Stomach (tissue), 4 donors: ENCODE data around the gene GPR87.

ENCODE experiments used
- CTCF ChIP-seq, 7 experiments: fragments of 450-650 bp in 4 of 7; fragments of 200-600 bp in 3 of 7; sonication (generic) in 3 of 7; IDR thresholded peaks; one replicate each; pipeline ENCODE4 v1.5.1; 2016 to 2019; ENCODE audit warnings: antibody characterized with exemption in 7 of 7, control low read depth in 2 of 7, mild to moderate bottlenecking in 1 of 7
- POLR2A ChIP-seq, 4 donors: fragments of 450-650 bp; IDR thresholded peaks; one replicate each; pipeline ENCODE4 v1.6.1; 2016; ENCODE audit warnings: antibody characterized with exemption in 4 of 4, control low read depth in 2 of 4, mild to moderate bottlenecking in 1 of 4, moderate library complexity in 1 of 4
- POLR2AphosphoS5 ChIP-seq, 3 donors: sonication (generic); formaldehyde crosslinking; IDR thresholded peaks; one replicate each; pipeline ENCODE4 v1.6.1; 2016; ENCODE audit warnings: antibody characterized with exemption in 3 of 3

DNA sequence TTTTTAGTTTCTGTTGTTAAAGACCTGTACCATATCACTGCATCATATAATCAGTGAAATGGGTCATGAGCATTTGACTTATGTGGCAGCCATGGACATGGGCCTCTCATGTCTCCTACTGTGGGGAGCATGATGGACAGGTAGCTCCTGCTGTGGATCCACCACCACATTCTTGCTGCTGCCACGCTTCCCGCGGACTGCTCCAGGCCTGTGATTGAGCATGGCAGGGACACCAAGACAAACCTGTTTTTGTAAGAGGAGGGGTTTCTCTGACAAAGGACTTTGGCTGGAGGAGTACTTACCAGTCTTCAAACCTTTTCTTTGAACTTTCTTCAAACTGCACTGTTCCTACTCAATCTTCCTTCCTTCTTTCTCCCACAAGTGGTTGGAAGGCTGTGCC lies 20.4 kb downstream of the GPR87 start:
- no peak for TF ChIP-seq CTCF (IDR thresholded peaks at IDR 0.05)
- TF ChIP-seq POLR2A (IDR thresholded peaks at IDR 0.05): no peak
- TF ChIP-seq POLR2AphosphoS5 (IDR thresholded peaks at IDR 0.05): no peak
